CD4-positive, alpha-beta T cell treated with Interleukin-17A for 1 hour (primary cell): ENCODE data around the gene MTIF3.
A peak's percentile ranks its signal among the peaks of the same experiment; 100 is the strongest.
"Not testable (repeated sequence)": the region's sequence is repeated elsewhere in the genome, so short reads cannot be mapped to it uniquely, and the experiment has no call there.

ENCODE experiments used
- DNase-seq: peaks from one replicate; pipeline ENCODE4 v3.0.0-alpha.2; 2020

MTIF3 gene

DNA sequence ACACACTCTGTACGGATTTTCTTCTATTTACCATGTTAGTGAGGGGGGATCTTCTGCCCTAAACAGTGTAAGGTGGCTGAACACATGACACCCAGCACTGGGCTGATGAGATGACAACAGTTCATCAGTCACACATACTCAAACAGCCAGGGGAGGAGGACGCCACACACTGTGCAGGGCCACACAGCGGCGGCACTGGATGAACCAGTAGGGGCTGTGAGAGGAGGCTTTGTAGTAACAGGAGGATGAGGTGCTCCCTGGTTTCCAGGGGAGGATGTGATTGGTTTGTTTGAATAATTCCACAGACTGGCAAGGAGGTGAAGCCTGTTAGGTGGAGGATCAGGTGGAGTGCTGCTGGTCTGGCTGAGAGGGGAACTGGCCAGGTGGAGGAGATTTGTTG, 42.3 kb downstream of the MTIF3 start:
- DNase-seq = no peak

DNA sequence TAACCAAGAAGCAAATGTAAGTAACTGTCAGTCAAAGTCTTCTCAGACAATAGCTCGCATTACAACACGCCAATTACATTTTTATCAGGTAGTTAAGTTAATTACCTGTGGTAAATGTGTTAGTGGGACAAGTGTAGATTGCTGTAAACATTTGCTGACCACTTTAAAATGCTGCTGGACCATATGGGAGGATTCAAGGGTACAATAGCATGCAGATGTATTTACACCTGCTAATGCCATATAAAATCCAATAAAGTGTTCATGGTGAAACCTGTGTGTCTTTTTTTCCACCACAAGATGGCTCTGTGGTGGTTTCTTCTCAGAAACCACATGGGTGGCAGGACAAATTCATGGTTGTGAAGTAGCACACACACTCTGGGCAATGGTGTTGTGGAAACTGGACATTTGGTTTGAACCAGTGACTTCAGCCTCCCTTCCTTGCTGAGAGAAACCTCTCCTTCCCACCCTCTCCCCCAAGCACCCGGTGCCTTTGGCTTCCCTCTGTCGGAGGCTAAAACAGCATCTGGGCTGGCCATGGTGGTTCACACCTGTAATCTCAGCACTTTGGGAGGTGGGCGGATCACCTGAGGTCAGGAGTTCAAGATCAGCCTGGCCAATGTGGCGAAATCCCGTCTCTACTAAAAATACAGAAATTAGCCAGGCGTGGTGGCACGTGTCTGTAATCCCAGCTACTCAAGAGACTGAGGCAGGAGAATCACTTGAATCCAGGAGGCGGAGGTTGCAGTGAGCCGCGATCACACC, 44.0 kb downstream of the MTIF3 start:
- DNase-seq = peak; percentile 73

DNA sequence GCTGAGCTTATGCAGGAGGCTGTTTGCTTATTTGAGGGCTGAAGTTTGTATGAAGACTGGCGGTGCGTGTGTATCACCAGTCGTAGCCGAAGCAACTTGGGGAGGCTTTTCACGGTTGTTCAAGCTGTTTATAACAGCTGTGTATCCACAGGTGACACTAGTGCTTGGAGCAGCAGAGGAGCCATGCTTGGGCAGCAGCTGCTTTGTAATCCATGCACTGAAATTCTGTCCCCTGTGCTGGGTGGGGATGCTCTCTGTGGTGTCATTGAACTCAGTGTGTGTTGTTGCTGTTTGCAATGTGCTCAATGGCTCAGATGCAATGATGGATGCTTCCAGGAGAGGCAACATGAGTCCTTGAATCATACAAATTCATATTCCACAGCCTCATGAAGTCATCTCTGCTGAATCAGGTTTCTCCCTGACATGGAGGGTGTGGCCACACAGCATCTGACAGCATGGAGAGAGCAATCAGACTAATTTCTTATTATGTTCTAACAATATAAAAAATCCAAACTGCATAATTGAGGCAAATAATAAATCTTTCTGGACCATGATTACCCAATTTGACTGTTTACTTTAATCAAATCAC, 44.7 kb downstream of the MTIF3 start:
- DNase-seq = no peak

DNA sequence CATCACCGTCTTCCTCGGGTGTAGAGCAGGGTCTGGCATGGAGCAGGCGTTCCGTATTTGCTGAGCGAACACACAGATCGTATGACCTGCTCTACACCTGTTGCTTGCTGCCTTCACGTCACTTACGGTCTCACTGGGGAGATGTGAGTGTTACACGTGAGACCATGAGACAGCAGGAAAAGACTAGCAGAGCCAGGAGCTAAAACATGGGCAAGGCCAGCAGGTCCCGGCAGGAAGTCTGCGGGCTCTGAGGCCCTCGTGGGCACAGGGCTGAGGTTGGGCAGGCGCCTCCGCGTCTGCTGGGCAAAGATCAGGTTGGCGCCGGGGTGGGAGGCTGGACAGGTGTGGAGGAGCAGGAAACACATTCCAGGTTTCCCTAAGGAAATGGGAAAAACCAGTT, 45.7 kb downstream of the MTIF3 start:
- DNase-seq = no peak

DNA sequence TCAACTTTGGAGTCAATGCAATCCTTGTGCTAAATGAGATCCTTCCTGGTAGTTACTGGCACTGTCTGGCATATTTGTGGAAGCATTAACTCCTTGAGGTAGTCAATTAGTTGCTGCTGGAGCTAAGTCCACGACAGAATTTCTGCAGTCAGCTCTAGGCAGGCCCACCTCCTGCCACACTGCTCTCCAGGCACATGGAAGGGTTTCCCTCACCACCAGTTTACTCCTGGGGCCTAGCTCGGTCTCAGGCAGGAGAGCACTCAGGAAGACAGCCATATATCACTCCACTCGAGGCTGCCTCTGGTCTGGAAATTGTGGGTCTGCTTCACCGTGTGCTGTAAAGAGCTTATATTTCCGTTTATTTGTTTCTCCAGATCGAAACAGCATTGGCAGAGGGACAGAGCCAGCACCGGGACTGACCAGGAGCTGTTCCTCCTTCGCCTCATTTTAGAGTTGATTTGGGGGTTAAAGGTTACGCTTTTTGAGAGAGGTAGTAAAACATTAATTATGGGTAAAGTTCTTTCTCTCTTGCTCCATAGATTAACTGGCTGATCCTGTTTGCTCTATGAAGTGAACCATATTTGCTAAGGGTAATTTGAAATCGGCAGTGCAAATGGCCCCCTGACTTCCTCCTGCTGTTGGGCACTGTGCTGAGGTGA, 46.5 kb downstream of the MTIF3 start:
- no peak for DNase-seq

DNA sequence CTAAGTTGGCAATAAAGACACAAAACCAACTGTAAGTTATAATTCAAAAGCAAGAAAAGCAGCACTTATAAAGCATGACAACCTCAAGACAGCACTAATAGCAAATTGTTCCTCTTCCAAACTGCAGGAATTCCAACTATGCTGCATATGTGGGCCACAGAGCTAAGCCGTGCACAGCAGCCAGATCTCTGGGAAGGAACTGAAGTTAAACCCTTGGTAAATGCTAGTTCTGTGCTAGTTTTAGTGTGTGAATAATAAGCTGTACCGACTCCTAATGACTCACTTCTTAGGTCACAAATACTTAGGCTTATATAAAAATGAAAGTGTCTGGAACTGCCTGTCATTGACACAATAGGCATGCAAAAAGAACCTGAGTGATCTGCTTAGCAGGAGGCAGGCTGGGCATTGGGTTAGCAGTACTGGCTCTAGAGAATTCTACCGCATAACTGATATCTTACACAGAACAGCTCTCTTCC, 47.1 kb downstream of the MTIF3 start:
- DNase-seq = no peak

DNA sequence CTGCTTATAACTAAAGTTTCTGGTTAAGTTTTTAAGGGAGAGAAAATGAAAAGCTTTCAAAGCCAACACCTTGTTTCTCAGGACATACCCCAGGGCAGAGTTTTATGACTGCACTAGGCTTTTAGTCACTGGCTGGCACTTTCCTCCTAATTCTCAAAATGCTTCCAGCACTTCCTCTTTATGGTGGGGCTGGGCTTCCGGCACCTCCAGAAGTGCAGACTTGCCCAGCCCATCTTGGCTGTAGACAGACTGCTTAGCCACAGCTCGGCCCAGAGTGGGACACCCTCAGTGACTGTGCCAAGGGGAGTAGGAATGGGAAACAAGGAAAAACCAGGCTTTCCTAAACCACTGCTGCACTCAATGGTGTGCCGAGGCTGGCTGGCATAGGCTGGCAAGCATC, 49.2 kb downstream of the MTIF3 start:
- DNase-seq = no peak

DNA sequence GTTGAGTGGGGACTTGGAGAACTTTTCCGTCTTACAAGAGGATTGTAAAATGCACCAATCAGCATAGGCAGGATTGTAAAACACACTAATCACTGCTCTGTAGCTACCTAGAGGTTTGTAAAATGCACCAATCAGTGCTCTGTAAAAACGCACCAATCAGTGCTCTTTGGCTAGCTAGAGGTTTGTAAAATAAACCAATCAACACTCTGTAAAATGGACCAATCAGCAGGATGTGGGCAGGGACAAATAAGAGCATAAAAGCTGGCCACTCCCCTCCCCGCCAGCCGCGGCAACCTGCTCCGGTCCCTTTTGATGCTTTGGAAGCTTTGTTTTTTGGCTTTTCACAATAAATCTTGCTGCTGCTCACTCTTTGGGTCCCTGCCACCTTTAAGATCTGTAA, 50.0 kb downstream of the MTIF3 start:
- not testable (repeated sequence) for DNase-seq

DNA sequence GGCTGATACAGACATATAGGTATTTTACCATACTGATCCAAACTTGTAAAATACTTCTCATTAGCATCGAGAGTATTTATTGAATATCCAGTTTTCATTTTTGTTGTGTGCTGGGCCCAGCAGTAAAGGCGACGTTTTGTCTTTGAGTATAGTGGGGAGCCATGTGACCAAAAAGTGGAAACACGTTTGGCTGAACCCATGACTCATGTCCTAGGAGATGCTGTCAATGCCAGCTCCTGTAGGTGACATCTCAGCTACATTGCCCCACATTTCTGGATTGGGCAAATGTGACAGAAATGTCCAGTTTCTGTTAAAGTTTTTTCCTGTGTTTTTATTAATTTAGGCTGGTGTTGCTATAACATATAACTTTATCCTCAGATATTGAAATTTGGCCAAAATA, 52.0 kb downstream of the MTIF3 start:
- no peak for DNase-seq

DNA sequence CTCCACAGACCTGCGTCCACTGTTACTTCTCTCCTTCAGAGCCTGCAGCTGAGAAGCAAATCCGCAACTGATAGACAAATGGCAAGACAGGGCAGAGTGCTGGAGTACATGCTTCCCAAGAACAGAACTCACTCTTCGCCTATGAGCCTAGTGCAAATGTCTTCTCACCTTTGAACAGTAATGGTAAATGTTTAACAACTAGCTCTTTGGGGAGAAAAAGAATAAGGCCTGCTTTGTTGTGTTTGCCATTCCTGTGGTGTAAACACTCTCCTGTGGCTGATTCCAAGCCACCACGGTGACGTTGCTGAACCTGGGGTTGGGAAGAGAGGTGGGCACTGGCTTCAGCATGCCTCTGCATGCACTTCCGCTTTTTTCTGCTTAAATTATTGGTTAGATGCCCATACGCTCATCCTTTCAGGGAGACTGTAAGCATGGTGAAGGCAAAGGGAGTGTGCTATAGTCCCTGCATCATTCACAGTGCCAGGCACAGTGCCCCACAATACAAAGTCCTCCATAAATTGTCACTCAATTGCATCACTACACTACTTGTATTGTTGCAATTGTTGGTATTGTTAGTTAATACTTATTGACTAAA, 54.0 kb downstream of the MTIF3 start:
- DNase-seq = no peak

DNA sequence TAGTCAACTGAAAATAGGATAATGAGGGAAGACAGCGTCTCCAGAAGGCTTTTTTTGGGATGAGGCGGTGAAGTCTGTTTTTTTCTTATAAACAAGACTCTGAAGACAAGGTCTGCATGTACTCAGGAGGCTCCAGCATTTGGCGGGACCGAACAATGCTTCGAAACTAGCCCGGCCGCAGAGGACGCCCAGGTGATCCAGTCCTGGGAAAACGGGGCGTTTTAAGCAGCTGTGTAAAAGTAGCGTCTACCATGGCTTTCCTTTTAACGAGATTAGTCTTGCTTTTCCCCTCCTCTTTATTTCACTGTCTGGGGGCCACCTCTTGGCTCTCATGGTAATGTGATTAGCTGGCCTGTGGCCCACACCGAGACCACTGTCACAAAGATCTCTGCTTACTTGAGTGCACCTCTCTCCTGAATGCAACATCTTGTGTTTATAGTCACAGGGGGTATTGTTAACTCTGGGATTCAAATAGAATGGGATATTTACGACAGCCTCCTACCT, 55.3 kb downstream of the MTIF3 start:
- no peak for DNase-seq

DNA sequence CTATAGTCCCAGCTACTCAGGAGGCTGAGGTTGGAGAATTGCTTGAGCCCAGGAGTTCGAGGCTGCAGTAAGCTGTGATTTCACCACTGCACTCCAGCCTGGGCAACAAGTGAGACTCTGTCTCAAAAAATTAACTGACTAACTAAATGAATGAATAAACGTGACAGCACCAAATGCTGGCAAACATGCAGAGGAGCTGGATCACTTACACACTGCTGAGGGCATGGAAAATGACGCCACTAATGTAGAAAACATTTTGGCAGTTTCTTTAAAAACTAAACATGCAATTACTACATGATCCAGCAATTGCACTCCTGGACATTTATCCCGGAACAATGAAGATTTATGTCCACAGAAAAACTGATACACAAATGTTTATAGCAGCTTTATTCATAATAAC, 57.3 kb downstream of the MTIF3 start:
- DNase-seq = no peak

DNA sequence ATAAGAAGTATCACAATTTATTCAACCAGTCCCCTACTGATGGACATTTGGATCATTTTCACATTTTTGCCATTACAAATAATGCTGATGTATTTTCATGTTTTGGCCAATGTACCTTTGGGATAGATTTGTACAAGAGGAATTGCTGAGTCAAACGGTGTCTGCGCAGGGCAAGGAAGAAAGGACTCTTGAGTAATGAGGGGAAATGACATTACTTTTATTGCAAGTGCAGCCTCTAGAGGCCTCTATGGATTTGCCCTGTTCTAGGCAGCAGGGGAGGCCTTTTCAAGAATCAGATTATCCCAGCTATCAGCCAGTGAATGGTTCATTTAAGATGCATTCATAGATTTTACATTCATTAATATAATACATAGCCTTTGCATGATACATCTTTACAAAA, 58.9 kb downstream of the MTIF3 start:
- no peak for DNase-seq

DNA sequence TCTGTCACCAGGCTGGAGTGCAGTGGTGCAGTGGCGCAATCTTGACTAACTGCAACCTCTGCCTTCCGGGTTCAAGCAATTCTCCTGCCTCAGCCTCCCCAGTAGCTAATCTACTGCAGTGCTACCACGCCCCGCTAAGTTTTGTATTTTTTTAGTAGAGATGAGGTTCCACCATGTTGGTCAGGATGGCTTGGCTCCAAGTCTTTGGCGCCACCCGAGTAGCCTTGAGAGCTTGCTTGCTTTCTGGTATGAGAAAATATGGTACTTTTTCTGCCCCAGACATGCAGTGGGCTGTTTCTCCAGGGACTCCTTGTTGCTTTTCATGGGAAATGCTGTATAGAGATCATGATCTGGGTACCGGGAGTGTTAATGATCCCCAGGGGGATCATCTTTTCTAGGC, 60.5 kb downstream of the MTIF3 start:
- no peak for DNase-seq

DNA sequence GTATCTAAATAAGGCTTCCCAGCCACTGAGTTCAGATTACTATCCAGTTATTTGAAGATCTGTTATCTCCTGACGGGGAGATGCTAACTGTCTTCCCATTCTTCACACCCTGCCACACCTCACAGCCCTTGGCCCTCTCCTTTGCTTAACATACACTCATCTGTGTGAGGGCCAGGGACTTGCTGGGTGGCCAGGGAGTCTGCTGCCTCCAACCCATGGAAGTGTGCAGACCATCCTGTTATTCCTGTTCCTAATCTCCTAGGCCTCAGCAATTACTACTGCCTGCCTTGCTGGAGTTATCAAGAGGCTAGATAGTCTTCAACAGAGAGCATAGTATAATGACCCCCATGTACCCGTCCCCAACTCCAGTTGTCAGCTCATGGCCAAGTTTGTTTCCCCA, 62.1 kb downstream of the MTIF3 start:
- DNase-seq = no peak
